Rectal smooth muscle tissue (tissue), 1 donor: ENCODE results near the gene RNF135.

ENCODE experiments used
- H3K27ac ChIP-seq: one replicate; pipeline ENCODE4 v1.7.0; 2013; ENCODE audit warnings: low read depth, low read length, inconsistent platforms
- H3K27me3 ChIP-seq: one replicate; pipeline ENCODE4 v1.7.0; 2013; ENCODE audit warnings: low read length; ENCODE audit not compliant: control insufficient read depth, insufficient read depth
- H3K36me3 ChIP-seq: one replicate; pipeline ENCODE4 v1.7.0; 2013; ENCODE audit warnings: low read length; ENCODE audit not compliant: control insufficient read depth, insufficient read depth
- H3K4me1 ChIP-seq: one replicate; pipeline ENCODE4 v1.7.0; 2013; ENCODE audit warnings: low read length; ENCODE audit not compliant: control insufficient read depth, insufficient read depth
- H3K4me3 ChIP-seq: one replicate; pipeline ENCODE4 v1.7.0; 2013; ENCODE audit warnings: low read length
- H3K9ac ChIP-seq: one replicate; pipeline ENCODE4 v1.7.0; 2013; ENCODE audit warnings: low read length

The RNF135 gene

DNA sequence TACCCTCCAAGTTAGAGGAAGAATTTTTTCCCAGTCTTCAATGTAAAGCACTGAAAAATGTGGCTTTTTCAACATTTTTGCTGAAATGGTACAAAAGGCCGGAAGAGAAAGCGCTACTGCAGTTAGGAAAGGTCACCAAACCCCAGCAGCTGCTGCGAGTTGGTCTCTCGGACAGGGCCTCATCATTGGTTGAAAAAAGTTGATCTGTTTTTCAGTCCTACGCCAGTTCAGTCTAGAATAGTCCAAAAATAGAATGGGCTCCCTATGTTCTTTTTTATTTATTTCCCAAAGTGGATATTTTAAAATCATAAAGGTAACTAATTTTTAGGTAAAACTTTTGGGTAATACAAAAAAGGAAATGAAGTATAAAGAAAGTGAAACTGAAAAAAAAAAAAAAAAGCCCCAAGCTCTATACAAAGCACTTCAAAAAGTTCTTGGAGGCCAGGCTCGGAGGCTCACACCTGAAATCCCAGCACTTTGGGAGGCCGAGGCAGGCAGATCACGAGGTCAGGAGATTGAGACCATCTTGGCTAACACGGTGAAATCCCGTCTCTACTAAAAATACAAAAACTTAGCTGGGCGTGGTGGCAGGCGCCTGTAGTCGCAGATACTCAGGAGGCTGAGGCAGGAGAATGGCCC lies 31.7 kb upstream of the RNF135 start:
- no peak overlapping the region for H3K27ac ChIP-seq
- H3K27me3 ChIP-seq = no peaks in the 10 kb centered on the region
- no peak overlapping the region for H3K9ac ChIP-seq

DNA sequence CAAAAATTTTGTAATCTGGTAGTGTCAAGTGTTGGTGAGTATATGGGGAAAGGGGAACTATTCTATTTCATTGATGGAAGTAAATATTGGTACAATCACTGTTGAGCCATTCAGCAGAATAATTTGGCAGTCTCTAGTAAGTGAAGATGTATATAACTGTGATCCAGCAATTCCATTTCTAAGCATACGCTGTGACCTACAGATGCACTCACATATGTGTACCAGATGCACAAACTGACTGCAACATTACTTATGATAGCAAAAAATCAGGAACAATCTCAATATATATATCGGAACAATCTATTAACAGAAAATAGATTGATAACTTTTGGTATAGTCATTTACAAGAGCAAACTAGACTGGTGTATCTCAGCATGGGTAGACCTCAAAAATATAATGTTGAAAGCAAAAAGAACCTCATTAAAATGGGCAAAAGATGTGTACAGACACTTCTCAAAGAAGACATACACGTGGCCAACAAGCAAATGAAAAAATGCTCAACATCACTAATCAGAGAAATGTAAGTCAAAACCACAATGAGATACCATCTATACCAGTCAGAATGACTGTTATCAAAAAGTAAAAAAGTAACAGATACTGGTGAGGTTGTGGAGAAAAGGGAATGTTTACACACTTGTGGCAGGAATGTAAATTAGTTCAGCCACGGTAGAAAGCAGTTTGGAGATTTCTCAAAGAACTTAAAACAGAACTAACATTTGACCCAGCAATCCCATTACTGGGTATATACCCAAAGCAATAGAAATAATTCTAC lies 28.3 kb upstream of the RNF135 start:
- no peak overlapping the region for H3K9ac ChIP-seq
- no peaks in the 10 kb centered on the region for H3K27me3 ChIP-seq
- no peak overlapping the region for H3K4me3 ChIP-seq
- no peak overlapping the region for H3K27ac ChIP-seq
- H3K36me3 ChIP-seq = no peaks in the 10 kb centered on the region
- H3K4me1 ChIP-seq = no peaks in the 10 kb centered on the region

More for the DNA sequence above, 31.7 kb upstream of the RNF135 start:
- Histone ChIP-seq H3K4me1 (no peaks in the 10 kb centered on the region), H3K4me3 (no peak overlapping the region), H3K36me3 (no peaks in the 10 kb centered on the region)

- H3K4me1 ChIP-seq = no peaks in the 10 kb centered on the region
- H3K27ac ChIP-seq = no peak overlapping the region
- no peaks in the 10 kb centered on the region for H3K27me3 ChIP-seq
- H3K4me3 ChIP-seq = no peak overlapping the region
- H3K36me3 ChIP-seq = no peaks in the 10 kb centered on the region
- no peak overlapping the region for H3K9ac ChIP-seq
Observed at GRCh38 chr17:30947796-30948195, 23.0 kb upstream of the RNF135 start.

- Histone ChIP-seq H3K4me1 (no peaks in the 10 kb centered on the region), H3K27ac (no peak overlapping the region), H3K36me3 (no peaks in the 10 kb centered on the region), H3K4me3 (no peak overlapping the region), H3K9ac (no peak overlapping the region), H3K27me3 (no peaks in the 10 kb centered on the region)
Observed at GRCh38 chr17:30950189-30950588, 20.6 kb upstream of the RNF135 start.

DNA sequence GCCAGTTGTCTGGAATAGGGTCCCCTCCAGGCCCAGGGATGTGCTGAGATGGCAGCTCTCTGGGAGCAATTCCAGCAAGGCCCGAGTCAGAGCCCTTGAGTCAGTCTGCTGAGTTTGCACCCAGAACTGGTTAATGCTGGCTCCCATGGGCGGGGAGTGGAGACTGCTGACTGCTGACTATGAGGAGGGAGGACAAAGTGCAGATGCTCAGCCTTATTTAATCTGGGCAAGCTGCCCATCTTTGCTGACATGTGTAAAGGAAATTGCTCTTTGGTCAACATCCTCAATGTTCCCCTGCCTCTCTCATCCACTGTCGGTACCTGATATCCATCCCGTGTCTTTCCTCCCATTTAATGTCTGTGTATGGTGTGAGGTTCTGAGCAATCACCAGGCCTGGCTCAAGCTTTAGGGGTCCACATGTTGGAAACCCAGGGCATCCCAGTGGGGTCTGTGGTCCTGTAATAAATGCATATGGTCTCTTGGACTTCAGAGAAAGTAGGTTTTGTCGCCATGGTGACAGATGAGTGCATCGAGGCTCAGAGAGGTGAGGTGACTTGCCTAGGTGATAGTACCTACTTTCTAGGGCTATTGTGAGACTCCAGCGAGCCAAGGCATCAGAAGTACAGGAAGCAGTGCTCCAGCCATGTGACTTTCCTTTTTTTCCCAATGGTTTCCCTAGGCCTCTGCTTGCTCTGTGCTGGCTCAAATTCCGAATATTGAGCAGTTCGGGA lies 20.0 kb upstream of the RNF135 start:
- no peaks in the 10 kb centered on the region for H3K27me3 ChIP-seq
- H3K27ac ChIP-seq = no peak overlapping the region
- no peaks in the 10 kb centered on the region for H3K36me3 ChIP-seq
- no peak overlapping the region for H3K9ac ChIP-seq
- no peak overlapping the region for H3K4me3 ChIP-seq
- H3K4me1 ChIP-seq = no peaks in the 10 kb centered on the region

DNA sequence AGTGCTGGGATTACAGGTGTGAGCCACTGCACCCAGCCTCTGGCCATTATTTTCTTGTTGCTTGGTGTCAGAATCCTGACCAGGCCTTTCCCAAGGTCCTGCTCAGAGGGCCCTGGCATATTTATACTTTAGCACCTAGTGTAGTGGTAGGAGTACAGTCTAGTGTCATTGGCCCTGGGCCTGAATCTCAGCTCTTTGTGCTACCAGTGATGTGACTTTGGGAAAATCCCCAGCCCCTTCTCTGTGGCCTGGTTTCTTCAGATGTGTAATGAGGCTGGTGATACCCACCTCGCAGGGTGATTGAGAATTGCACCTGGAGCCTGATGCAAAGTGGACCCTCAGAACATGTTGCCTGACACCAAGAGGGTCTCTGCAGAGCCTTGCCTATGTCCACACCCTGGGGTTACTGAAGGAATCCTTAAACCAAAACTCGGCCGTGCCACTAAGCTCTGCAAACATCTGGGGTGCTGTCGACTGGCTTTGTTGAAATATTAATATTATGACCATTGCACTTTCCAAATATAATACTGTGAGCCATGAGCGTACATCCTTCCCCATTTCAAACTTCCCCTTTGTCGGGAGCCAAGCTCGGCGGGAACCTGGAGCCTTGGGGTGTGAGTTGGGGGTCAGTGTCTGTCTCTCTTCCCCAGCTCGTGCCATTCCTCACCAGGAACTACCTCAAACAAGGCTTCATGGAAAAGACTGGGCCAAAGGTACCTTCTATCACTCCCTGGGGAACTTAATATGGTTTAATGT lies 18.0 kb upstream of the RNF135 start:
- H3K27ac ChIP-seq = no peak overlapping the region
- H3K27me3 ChIP-seq = no peaks in the 10 kb centered on the region
- H3K9ac ChIP-seq = no peak overlapping the region
- H3K36me3 ChIP-seq = no peaks in the 10 kb centered on the region
- no peaks in the 10 kb centered on the region for H3K4me1 ChIP-seq
- no peak overlapping the region for H3K4me3 ChIP-seq

DNA sequence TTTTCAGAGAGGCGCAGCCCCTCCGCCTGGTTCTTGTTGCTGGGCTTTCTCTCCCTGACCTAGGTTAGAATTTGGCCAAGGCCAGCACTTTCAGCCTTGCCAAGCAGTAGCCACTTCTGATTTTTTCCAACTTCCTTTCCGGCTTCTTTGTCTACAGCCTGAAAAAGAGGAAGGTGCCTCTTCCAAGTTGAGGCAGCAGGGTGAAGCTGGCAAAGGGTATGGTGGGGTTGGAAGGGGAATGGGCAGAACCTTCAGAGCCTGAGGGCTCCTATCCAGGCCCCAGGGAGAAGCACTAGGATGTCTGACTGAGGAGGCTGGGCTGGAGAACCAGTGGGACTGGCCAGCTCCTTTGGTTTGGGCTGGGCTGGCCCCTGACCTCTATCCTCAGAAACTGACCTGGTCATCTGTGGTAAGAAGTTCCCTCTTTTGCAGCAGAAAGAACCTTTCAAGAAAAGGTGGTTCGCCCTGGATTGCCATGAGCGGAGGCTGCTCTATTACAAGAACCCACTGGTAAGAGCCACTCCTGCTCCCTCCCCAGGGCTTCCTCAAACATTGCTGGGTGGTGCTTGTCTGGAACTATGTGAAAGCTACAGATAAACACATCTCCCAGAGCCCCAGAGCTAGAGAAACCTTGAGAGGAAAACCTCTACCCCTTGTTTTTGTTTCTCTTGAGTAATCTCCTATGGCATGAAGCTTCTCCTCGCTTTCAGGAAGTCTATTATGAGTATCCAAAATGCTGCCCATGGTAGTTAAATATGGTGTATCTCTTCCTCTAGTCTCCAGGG lies 16.6 kb upstream of the RNF135 start:
- no peak overlapping the region for H3K9ac ChIP-seq
- no peak overlapping the region for H3K27ac ChIP-seq
- H3K4me1 ChIP-seq = no peaks in the 10 kb centered on the region
- no peaks in the 10 kb centered on the region for H3K27me3 ChIP-seq
- H3K4me3 ChIP-seq = no peak overlapping the region
- H3K36me3 ChIP-seq = no peaks in the 10 kb centered on the region

GRCh38 chr17:30956764-30957374 lies 14.0 kb upstream of the RNF135 start:
- H3K4me1 ChIP-seq = no peaks in the 10 kb centered on the region
- no peaks in the 10 kb centered on the region for H3K27me3 ChIP-seq
- H3K36me3 ChIP-seq = no peaks in the 10 kb centered on the region
- no peak overlapping the region for H3K27ac ChIP-seq
- no peak overlapping the region for H3K4me3 ChIP-seq
- H3K9ac ChIP-seq = no peak overlapping the region

DNA sequence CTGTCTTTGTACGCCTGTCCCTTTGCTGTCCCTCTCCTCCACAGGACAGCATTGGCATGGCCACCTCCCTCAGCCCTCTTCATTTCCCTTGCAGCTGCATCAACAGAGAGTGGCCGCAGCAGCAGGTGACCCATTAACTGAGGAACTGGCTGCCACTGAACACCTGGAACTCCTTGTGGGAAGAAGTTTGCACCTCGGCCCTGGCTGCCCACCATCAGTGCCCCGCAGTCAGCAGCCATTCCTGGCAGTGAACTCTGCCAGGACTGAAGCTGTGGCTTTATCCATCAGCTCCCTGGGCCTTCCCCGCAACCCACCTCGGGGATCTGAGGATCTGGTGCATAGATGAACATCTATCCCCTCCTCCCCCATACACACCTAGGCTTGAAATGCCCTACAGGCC lies 13.1 kb upstream of the RNF135 start:
- Histone ChIP-seq H3K9ac (no peak overlapping the region), H3K27me3 (no peaks in the 10 kb centered on the region), H3K27ac (no peak overlapping the region), H3K4me1 (no peaks in the 10 kb centered on the region), H3K36me3 (no peaks in the 10 kb centered on the region), H3K4me3 (no peak overlapping the region)

DNA sequence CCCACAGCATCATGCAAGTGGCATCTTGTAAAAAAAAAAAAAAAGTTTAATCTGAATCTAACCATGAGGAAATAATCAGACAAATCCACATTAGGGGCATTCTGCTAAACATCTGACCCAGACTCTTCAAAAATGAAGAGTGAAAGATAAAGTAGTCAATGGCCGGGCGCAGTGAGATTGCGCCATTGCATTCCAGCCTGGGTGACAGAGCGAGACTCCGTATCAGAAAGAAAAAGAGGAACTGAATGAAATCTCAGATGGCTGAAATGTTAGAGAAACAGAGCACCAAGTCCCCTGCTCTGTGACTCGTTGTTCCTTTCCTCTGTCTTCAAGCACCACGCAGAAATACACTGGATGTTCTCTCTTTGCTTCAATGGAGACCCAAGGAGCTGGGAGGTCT lies 12.7 kb upstream of the RNF135 start:
- Histone ChIP-seq H3K9ac (no peak overlapping the region), H3K27me3 (no peaks in the 10 kb centered on the region), H3K36me3 (no peaks in the 10 kb centered on the region), H3K27ac (no peak overlapping the region), H3K4me1 (no peaks in the 10 kb centered on the region), H3K4me3 (no peak overlapping the region)
